ENCODE measurements around the gene ZNF385A. TPM values are rescaled to one million over a fixed set of nuclear protein-coding genes. Genes with fewer than 3 reads are reported as not detected.

Gene ZNF385A
- total and polyA plus RNA-seq, 2 of the 13 experiments (the other 11 are each of a cell fraction or from before 2014, with no cell fraction given): 0.44 to 0.67 TPM

GRCh38 chr12:54360717-54361456, 23.6 kb downstream of the ZNF385A start (continued):
- TF ChIP-seq, protein P1, sequence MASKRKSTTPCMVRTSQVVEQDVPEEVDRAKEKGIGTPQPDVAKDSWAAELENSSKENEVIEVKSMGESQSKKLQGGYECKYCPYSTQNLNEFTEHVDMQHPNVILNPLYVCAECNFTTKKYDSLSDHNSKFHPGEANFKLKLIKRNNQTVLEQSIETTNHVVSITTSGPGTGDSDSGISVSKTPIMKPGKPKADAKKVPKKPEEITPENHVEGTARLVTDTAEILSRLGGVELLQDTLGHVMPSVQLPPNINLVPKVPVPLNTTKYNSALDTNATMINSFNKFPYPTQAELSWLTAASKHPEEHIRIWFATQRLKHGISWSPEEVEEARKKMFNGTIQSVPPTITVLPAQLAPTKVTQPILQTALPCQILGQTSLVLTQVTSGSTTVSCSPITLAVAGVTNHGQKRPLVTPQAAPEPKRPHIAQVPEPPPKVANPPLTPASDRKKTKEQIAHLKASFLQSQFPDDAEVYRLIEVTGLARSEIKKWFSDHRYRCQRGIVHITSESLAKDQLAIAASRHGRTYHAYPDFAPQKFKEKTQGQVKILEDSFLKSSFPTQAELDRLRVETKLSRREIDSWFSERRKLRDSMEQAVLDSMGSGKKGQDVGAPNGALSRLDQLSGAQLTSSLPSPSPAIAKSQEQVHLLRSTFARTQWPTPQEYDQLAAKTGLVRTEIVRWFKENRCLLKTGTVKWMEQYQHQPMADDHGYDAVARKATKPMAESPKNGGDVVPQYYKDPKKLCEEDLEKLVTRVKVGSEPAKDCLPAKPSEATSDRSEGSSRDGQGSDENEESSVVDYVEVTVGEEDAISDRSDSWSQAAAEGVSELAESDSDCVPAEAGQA (IDR thresholded peaks at IDR 0.05; ENCODE audit: low read depth): no peak
- TF ChIP-seq, protein P1 (CRISPR knock-in tag; IDR thresholded peaks at IDR 0.05; ENCODE audit: borderline replicate concordance): no peak
- TF ChIP-seq PPARG (CRISPR knock-in tag; conservative IDR thresholded peaks at IDR 0.05) (no peak), KAT7 (CRISPR knock-in tag; IDR thresholded peaks at IDR 0.05; ENCODE audit: borderline replicate concordance) (no peak), SP5 (CRISPR knock-in tag; IDR thresholded peaks at IDR 0.05; ENCODE audit: borderline replicate concordance, low read depth) (no peak), ATF7 (IDR thresholded peaks at IDR 0.05) (no peak), ATF7 (CRISPR knock-in tag; IDR thresholded peaks at IDR 0.05) (no peak), PHF8 (CRISPR knock-in tag; IDR thresholded peaks at IDR 0.05) (0 out of 2 replicates have a peak, but pooled peaks have one; percentile 27), SAFB2 (CRISPR knock-in tag; IDR thresholded peaks at IDR 0.05; ENCODE audit: borderline replicate concordance, low read depth) (no peak), FOXA3 (CRISPR knock-in tag; IDR thresholded peaks at IDR 0.05) (peak; percentile 54; the same call in 1 of the 2 replicates), REL (CRISPR knock-in tag; conservative IDR thresholded peaks at IDR 0.05) (no peak), ZNF607 (CRISPR knock-in tag; IDR thresholded peaks at IDR 0.05; ENCODE audit: borderline replicate concordance) (no peak), CEBPB (IDR thresholded peaks at IDR 0.05; ENCODE audit: borderline replicate concordance, low read depth, low read length) (no peak), NFRKB (IDR thresholded peaks at IDR 0.05) (no peak), ZNF792 (CRISPR knock-in tag; IDR thresholded peaks at IDR 0.05) (no peak), ZNF672 (CRISPR knock-in tag; IDR thresholded peaks at IDR 0.05) (no peak), SP140L (CRISPR knock-in tag; IDR thresholded peaks at IDR 0.05; ENCODE audit: borderline replicate concordance) (no peak), SKI (IDR thresholded peaks at IDR 0.05; ENCODE audit: partially characterized antibody) (no peak), ZSCAN9 (CRISPR knock-in tag; IDR thresholded peaks at IDR 0.05; ENCODE audit: borderline replicate concordance) (no peak), ZNF605 (CRISPR knock-in tag; IDR thresholded peaks at IDR 0.05) (0 out of 2 replicates have a peak, but pooled peaks have one; percentile 26), ZFY (CRISPR knock-in tag; IDR thresholded peaks at IDR 0.05) (peak; percentile 23; the same call in 1 of the 2 replicates), KLF13 (CRISPR knock-in tag; IDR thresholded peaks at IDR 0.05) (no peak), ZNF20 (CRISPR knock-in tag; IDR thresholded peaks at IDR 0.05) (no peak)
- TF ChIP-seq, protein P2, sequence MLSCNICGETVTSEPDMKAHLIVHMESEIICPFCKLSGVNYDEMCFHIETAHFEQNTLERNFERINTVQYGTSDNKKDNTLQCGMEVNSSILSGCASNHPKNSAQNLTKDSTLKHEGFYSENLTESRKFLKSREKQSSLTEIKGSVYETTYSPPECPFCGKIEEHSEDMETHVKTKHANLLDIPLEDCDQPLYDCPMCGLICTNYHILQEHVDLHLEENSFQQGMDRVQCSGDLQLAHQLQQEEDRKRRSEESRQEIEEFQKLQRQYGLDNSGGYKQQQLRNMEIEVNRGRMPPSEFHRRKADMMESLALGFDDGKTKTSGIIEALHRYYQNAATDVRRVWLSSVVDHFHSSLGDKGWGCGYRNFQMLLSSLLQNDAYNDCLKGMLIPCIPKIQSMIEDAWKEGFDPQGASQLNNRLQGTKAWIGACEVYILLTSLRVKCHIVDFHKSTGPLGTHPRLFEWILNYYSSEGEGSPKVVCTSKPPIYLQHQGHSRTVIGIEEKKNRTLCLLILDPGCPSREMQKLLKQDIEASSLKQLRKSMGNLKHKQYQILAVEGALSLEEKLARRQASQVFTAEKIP (CRISPR knock-in tag; IDR thresholded peaks at IDR 0.05; ENCODE audit: borderline replicate concordance): no peak

All from HepG2 (cell line).